ENCODE data around the gene NID1.

GRCh38 chr1:236009857-236010256 is 55.0 kb downstream of the NID1 start:
- TF ChIP-seq EZH2phosphoT487 (IDR thresholded peaks at IDR 0.05; ENCODE audit: insufficient read depth, low read depth) (0 out of 2 replicates have a peak, but pooled peaks have one; percentile 79), EZH2 (IDR thresholded peaks at IDR 0.05; ENCODE audit: insufficient read depth, poor library complexity, severe bottlenecking) (no peak)
